Measurements from ENCODE around the gene SLC1A2.

SLC1A2 gene

GRCh38 chr11:35419184-35419829 lies at the start of gene SLC1A2:
Gene SLC1A2 (minus strand): TSS chr11:35419558. CDS start chr11:35418966, 592 bp downstream.
- no peak for DNase-seq

DNA sequence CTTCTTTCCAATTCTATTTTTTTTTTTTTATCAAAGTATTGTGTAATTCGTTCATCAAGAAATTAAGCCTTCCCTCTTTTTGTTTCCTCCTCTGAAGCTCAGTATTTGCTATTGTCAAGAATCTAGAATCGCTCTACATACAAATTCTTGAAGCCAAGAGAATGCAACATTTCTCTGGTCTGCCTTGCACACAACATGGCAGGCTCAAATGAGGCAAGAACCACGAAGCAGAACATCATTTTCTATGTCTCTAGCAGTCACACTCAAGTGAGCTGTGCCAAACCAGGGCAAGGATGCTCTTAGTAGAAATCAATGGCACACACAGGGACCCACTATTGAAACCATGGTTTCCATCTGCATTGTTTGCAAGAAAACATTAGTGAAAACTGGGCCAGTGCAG lies 46.7 kb upstream of the SLC1A2 start:
- DNase-seq = no peak

DNA sequence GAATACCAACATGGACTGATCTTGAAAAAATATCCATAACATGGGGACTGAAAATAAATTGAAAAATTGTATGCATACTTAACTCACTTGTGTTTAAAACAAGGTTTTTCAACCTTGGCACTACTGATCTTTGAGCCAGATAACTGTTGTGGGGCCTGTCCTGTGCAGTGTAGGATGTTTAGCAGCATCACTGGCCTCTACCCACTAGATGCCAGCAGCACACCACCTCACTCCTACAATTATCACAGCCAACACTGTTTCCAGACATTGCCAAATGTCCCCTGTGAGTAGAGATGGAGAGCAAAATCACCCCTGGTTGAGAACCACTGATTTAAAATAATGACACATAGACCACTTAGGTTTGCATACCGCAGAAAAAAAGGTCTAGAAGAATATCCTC lies 45.0 kb upstream of the SLC1A2 start:
- DNase-seq = no peak

- DNase-seq = no peak
These were observed 44.0 kb upstream of the SLC1A2 start for GRCh38 chr11:35463331-35463751.

DNA sequence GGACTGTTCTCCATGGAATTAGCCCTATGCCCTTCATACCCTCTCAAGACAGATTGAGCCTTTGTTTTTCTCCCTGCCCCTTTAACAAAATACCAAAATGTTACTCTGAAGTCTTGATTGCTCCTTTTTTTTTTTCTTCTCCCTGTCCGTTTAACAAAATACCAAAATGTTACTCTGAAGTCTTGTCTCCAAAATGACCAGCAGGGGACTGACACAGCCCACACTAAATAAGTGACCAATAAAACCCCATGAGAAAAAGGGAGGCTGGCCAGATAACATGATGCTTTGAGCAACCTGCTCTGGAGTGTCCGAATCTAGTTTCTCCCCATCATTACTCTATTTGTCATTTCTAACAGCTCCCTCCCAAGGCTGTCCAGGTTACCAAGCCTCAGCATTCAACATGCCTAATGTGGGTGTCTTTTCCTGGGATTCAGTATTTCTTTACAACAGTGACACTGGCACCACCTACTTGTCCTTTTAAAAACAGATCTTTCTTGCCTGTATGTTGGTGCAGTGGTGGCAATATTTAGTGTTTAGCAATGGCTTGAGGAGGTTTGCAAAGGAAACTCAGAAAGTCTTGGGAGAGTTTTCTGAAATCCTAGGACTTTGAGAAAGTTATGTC lies 42.7 kb upstream of the SLC1A2 start:
- DNase-seq = no peak

DNA sequence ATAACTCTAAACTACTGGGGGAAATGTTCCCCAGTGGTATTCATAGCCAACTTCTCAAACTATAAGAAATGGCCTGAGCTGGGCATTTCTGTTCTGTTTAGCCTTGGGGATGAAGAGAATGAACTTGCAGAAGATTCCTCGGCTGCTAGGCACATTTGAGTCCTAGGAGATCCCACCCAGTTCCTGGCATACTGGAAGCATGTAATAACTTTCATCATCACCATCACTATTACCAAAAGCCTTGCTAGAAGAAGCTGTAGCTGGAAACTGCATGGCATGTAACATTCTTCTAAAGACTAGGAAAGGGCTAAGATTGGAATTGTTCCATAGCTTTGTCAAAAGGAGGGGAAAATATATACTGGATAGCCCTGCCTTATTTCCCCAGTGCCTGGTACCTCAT lies 40.1 kb upstream of the SLC1A2 start:
- no peak for DNase-seq

DNA sequence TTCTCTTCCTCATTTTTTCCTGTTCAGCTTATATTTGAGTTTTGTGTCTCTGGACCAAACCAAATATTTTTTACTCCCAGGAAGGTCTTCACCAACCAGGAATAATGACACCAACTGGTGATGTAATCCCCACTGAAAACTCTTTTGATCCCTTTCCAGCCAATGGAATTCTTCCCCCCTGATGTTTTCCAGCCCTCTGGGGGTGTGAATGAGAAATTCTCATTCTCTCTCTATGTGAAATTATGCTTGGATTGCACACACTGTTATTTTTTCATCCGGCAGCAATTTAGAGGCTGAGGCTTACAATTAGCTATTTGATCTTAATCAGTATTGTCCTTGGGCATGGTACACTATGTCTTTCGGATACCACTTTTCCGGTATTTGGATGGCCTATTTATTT lies 39.5 kb upstream of the SLC1A2 start:
- DNase-seq = no peak

DNA sequence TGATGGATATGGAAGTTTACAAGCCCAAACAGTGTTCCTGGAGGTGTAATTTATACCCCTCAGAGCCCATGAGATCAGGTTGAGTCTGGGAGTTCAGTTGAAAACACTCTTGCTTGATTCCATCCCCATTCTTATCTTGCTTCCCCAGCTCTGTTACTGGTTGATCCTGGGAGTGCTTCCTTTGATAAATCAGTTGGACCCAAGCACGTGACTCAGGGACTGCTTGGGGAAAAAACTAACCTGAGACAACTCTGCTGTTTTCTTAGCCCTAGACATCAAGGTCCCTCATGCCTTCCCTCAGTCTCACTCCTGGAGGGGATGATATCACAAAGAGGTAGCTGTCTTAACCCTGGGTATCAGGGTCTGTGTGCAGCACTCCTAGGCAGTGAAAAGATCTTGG lies 35.0 kb upstream of the SLC1A2 start:
- no peak for DNase-seq

DNA sequence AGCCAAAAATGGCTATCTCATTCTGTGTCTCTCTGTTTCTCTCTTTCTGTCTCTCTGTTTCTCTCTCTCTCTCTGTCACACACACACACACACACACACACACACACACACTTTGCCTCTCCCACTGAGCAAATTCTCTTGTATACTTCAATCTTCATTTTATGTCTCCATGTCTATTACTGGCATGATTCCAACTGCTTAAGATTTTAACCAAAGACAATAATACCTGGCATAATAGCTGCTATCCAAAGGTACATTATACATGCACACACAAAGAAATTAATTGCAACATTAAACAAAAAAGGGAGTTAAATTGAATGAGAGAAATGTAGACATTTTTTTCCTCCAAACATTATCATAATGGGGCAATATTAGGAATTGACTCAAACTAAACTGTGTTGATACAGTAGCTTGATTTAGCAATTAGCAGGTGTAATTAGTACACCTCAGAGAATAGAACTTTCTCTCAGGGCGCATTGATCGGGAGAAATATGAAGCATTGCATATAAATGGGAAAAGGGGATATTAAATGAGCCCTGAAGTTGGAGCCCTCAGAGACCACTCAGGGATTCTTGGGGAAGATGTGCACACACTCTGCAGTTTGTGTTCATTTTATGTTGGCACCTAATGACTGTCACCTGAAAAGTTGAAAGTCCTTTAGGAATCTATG lies 17.4 kb upstream of the SLC1A2 start:
- DNase-seq = no peak

DNA sequence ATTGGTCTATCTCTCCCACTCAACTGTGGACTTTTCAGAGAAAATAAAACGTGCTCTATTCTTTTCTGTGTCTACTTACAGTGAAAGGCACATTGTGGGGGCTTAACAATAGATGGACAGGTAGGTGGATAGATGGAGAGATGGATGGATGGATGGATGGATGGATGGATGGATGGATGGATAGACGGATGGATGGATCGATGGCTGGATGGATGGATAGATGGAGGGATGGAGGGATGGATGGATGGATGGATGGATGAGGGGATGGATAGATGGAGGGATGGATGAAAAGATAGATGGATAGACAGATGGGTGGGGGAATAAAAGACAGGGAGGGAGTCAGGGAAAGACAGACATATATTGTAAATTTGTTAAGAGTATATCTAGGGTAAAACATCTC lies 14.2 kb upstream of the SLC1A2 start:
- DNase-seq = no peak

DNA sequence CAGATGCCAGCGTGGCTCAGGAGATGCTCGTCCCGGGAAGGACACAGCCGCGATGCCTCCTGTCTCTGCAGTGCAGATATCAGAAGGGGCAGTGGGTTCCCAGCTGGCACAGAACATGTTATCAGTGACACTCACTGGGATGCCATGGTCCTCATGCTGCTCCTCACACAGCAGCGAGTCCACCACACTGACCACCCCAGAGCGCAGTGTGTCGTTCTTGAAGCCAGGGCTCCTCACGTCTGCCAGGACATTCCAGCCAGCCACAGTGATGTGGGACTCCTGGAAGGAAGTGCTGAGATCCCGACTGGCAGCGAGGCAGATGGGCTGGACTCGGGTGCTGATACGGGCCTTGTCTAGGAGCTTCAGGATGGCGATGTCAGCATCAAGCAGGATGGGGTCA lies 13.1 kb upstream of the SLC1A2 start:
- no peak for DNase-seq

- DNase-seq = no peak
These were observed 7.7 kb upstream of the SLC1A2 start for GRCh38 chr11:35427071-35427470.

- DNase-seq = no peak
These were observed 7.0 kb upstream of the SLC1A2 start for GRCh38 chr11:35426351-35426750.

DNA sequence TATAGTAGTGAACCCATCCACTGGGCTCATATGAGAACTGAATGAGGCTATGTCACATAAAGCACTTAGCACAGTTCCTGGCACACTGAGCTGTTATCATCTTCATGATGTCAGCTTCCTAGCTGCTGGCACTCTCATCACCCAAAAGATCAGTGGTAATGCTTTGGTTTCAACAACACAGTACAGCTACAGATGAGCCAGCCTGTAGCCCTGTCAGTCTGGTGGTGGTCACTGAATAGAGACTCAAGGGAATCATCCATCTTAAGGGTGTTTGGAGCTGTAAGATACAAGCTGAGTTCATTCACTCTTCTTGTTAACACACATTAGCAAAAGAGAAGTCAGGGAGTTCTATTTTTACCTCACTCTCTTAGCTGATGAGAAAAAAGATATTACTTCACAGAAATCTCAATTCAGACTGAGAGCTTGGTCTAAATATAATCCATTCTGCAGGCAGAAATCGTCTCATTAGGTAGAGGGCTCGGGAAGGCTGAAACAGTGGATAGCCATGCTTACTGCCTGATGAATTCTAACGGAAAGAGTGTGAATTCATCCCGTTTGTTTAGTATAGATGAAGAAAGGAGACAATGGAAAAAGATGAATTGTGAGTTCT lies 6.3 kb upstream of the SLC1A2 start:
- no peak for DNase-seq

- no peak for DNase-seq
These were observed 5.0 kb upstream of the SLC1A2 start for GRCh38 chr11:35424157-35424940.

GRCh38 chr11:35420371-35420770 lies 1.0 kb upstream of the SLC1A2 start:
- no peak for DNase-seq

- no peak for DNase-seq
These were observed 524 bp upstream of the SLC1A2 start for GRCh38 chr11:35419830-35420333.

DNA sequence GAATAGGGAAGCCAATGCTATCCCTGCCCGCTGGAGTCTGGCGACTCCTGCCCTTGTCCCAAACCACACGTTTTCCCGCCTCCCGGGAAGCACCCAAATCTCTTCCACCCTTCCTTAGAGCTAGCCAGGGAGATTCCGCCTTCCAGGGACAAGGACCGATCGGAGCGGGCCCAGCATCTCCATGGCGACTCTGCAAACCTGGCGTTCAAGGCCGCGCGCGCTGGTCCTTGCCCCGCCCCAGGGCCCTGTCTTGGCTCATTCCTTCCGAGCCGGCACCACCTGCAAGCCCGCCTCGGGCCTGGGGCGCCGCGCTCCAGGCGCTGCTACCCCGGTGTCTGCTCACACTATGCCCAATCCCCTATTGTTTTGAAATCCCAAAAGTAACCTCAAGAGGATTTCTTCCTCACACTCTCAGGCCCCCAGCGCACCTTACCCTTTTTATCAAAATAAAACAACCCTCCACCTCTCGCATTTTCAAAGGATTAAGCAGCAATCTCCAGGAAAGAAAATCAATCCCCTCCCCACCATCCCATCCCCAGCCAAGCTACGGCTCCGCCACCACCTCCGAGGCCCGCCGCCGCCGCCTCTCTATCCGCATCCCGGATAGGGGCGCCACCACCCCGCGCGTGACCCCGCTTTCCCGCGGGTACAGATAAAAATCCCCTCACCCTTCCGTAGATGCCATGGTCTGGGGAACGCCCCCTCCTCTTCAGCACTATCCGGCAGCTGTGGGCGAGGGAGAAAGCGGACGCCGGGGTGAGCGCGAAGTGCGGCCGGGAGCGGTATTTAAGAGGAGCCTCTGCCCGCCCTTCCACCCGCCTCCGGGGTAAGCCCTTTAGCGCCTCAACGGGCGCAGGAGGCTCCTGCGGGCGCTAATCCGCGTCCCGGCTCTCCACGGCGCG lies 825 bp downstream of the SLC1A2 start:
- no peak for DNase-seq

DNA sequence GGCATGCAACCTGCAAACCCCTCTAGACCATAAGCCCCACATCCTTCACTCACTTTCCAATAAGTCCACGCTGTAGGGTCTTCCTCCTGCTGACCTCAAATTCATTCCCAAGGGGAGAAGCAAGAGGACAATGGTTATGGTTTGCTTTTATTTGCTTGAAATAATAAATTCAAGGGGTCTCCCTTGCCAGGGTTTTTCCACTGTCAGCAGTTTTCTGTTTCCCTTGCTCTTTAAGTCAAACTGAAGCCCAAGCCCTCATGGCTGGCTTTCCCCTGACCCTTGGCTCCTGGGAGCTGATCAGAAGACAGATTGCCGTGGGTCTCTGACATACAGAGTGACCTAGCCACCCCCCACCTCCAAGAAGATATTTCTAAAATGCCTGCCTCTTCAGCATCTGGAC lies 3.9 kb downstream of the SLC1A2 start:
- DNase-seq = no peak

GRCh38 chr11:35414776-35415175 lies 4.6 kb downstream of the SLC1A2 start:
- no peak for DNase-seq

DNA sequence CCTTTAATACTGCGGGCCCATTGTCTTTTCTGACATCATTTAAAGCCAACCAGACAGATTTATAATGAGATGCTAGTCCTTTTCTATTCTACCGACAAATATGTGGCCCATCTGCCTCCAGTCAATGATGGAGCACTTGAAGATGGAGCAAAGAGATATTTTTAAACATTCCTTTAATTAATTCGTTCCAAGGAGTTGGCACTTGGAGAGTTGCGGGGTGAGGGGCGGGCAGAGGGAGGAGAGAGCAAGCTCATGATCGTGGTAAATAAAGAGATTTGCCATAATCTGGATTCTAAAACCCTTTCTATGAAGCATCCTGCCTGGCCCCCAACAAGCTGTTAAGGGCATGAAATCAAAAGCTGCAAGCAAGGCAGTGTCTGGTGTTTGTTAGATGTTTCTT lies 5.0 kb downstream of the SLC1A2 start:
- no peak for DNase-seq

DNA sequence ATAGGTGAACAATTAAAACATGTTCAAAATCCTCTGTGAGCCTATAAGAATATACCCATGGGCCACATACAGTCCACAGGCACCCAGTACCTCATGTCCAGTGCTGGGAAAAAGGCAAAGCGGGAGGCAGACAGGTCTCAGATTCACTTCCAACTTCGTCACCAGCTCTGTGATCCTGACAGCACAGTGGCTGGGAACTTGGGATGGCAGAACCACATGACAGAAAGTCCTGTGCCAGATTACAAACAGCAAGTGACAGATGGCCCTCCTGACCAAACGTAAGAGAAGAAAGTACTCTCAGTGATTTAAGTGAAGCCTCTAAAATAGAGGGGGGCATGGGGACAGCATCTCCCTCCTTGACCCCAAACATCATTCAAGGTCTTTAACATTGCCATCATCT lies 5.8 kb downstream of the SLC1A2 start:
- no peak for DNase-seq

All from stimulated activated CD4-positive, alpha-beta T cell treated with anti-CD3 and anti-CD28 coated beads, Interleukin-4, amount 100 ng/mL, for 24 hours (primary cell).